Hepatocyte (in vitro differentiated cells): ENCODE measurements around the gene SLAMF9. TPM values are rescaled to one million over a fixed set of nuclear protein-coding genes. Genes with fewer than 3 reads are reported as not detected.

Experiments used
- DNase-seq: peaks from one replicate; pipeline ENCODE4 v3.0.0-alpha.2; 2016; ENCODE audit warnings: low spot score
- H2AFZ ChIP-seq: fragments of 200-600 bp; sonication (generic); 2 replicates; pipeline ENCODE4 v1.6.0; 2016; ENCODE audit warnings: antibody characterized with exemption, mild to moderate bottlenecking
- H3K27ac ChIP-seq: fragments of 200-600 bp; sonication (generic); 2 replicates; pipeline ENCODE4 v1.5.1; 2016; ENCODE audit warnings: mild to moderate bottlenecking
- H3K27me3 ChIP-seq: fragments of 200-600 bp; sonication (generic); 2 replicates; pipeline ENCODE4 v1.6.1; 2016
- H3K36me3 ChIP-seq: fragments of 200-600 bp; sonication (generic); replicated peaks from 2 replicates; pipeline ENCODE4 v1.5.1; 2016; ENCODE audit warnings: low read depth; ENCODE audit not compliant: insufficient read depth
- H3K4me1 ChIP-seq: fragments of 200-600 bp; sonication (generic); 2 replicates; pipeline ENCODE4 v1.5.1; 2016; ENCODE audit warnings: mild to moderate bottlenecking, moderate library complexity; ENCODE audit not compliant: insufficient read depth
- H3K4me2 ChIP-seq: fragments of 200-600 bp; sonication (generic); 2 replicates; pipeline ENCODE4 v1.6.0; 2016
- H3K4me3 ChIP-seq: fragments of 200-600 bp; sonication (generic); 2 replicates; pipeline ENCODE4 v1.5.1; 2016; ENCODE audit warnings: mild to moderate bottlenecking
- H3K79me2 ChIP-seq: fragments of 200-600 bp; sonication (generic); 2 replicates; pipeline ENCODE4 v1.6.0; 2017; ENCODE audit warnings: mild to moderate bottlenecking
- H3K9me2 ChIP-seq: fragments of 200-600 bp; sonication (generic); replicated peaks from 2 replicates; pipeline ENCODE4 v1.6.0; 2017; ENCODE audit warnings: mild to moderate bottlenecking; ENCODE audit not compliant: insufficient read depth
- H3K9me3 ChIP-seq: fragments of 200-600 bp; sonication (generic); 2 replicates; pipeline ENCODE4 v1.5.1; 2016; ENCODE audit warnings: low read depth, mild to moderate bottlenecking
- H4K20me1 ChIP-seq: fragments of 200-600 bp; sonication (generic); 2 replicates; pipeline ENCODE4 v1.6.0; 2016; ENCODE audit warnings: mild to moderate bottlenecking; ENCODE audit not compliant: insufficient read depth, poor library complexity, severe bottlenecking
- CTCF ChIP-seq: fragments of 200-600 bp; sonication (generic); IDR thresholded peaks from 2 replicates; pipeline ENCODE4 v1.5.1; 2016; ENCODE audit warnings: antibody characterized with exemption, mild to moderate bottlenecking; ENCODE audit not compliant: poor library complexity
- EZH2 ChIP-seq: fragments of 200-600 bp; sonication (generic); IDR thresholded peaks from 2 replicates; pipeline ENCODE4 v1.6.1; 2016; ENCODE audit warnings: antibody characterized with exemption, mild to moderate bottlenecking, borderline replicate concordance
- EZH2phosphoT487 ChIP-seq: fragments of 200-600 bp; sonication (generic); IDR thresholded peaks from one replicate; pipeline ENCODE4 v1.6.1; 2018; ENCODE audit warnings: antibody characterized with exemption, mild to moderate bottlenecking, low read depth, moderate library complexity; ENCODE audit not compliant: unreplicated experiment, severe bottlenecking
- WGBS: methylation state at CpG from one replicate; pipeline ENCODE4 v1.1.6; 2016; ENCODE audit warnings: low lambda C conversion rate; ENCODE audit errors: missing lambda C conversion rate; 5-methylcytosine and 5-hydroxymethylcytosine counted together
- polyA plus RNA-seq: library from polyadenylated mRNA; unstranded; fragments of >200 nt; fragmentation: Nextera tagmentation; extraction: Ambion mirVana; gene quantifications from 2 replicates; pipeline ENCODE4 v1.2.1, GENCODE V29; 2016
- total RNA-seq: library from RNA; depleted of rRNA; stranded (reverse); fragments of >200 nt; gene quantifications from 2 replicates; pipeline ENCODE4 v1.2.3, GENCODE V29; 2014

SLAMF9 gene
- total RNA-seq (not detected in 2 replicates), polyA plus RNA-seq (not detected in 2 replicates)

- 74% methylated on average over 11 of the region's 11 CpGs for WGBS
- no peak within 1 kb of the TSS for H3K4me3 ChIP-seq
- no peak within 1 kb of the TSS for H2AFZ ChIP-seq
- no peak for TF ChIP-seq EZH2phosphoT487
- no peak for TF ChIP-seq EZH2
- TF ChIP-seq CTCF = no peak
- H3K27me3 ChIP-seq = peaks cover 5% of the 10 kb centered on the region
- no peaks in the 10 kb centered on the region for H3K9me3 ChIP-seq
- H3K4me1 ChIP-seq = peaks cover 10% of the 10 kb centered on the region
- DNase-seq = no peak
- H3K36me3 ChIP-seq = no peaks in the 10 kb centered on the region
- H4K20me1 ChIP-seq = no peaks in the 10 kb centered on the region
- H3K9me2 ChIP-seq = no peaks in the 10 kb centered on the region
- H3K4me2 ChIP-seq = no peak within 1 kb of the TSS
- no peaks in the 10 kb centered on the region for H3K79me2 ChIP-seq
- no peak within 1 kb of the TSS for H3K27ac ChIP-seq
Measured at GRCh38 chr1:159953536-159954515, at the start of gene SLAMF9. Gene SLAMF9 (minus strand): TSS chr1:159954237. CDS start chr1:159954137, 100 bp downstream.

- no peak overlapping the region for H3K4me3 ChIP-seq
- H3K9me3 ChIP-seq = no peaks in the 10 kb centered on the region
- H3K27ac ChIP-seq = no peak overlapping the region
- no peaks in the 10 kb centered on the region for H3K27me3 ChIP-seq
- no peak for DNase-seq
- H3K4me1 ChIP-seq = no peaks in the 10 kb centered on the region
- WGBS = 79% methylated on average over 2 of the region's 2 CpGs
- H3K36me3 ChIP-seq = no peaks in the 10 kb centered on the region
- H3K79me2 ChIP-seq = no peaks in the 10 kb centered on the region
- no peak overlapping the region for H2AFZ ChIP-seq
- H3K4me2 ChIP-seq = no peak overlapping the region
- TF ChIP-seq EZH2 (no peak), CTCF (no peak), EZH2phosphoT487 (no peak)
- H4K20me1 ChIP-seq = no peaks in the 10 kb centered on the region
- no peaks in the 10 kb centered on the region for H3K9me2 ChIP-seq
Measured at GRCh38 chr1:160001440-160001839, 47.4 kb upstream of the SLAMF9 start.

- DNase-seq = no peak
- H3K9me3 ChIP-seq = no peaks in the 10 kb centered on the region
- H3K27me3 ChIP-seq = no peaks in the 10 kb centered on the region
- no peaks in the 10 kb centered on the region for H4K20me1 ChIP-seq
- H3K4me1 ChIP-seq = no peaks in the 10 kb centered on the region
- WGBS = 82% methylated on average over 4 of the region's 4 CpGs
- no peak overlapping the region for H3K27ac ChIP-seq
- no peak overlapping the region for H3K4me2 ChIP-seq
- H3K36me3 ChIP-seq = no peaks in the 10 kb centered on the region
- no peaks in the 10 kb centered on the region for H3K9me2 ChIP-seq
- H3K4me3 ChIP-seq = no peak overlapping the region
- H2AFZ ChIP-seq = no peak overlapping the region
- TF ChIP-seq CTCF (no peak), EZH2 (no peak), EZH2phosphoT487 (no peak)
- H3K79me2 ChIP-seq = no peaks in the 10 kb centered on the region
Measured at GRCh38 chr1:159999204-159999603, 45.2 kb upstream of the SLAMF9 start.
